PC-9 (cell line): Measurements from ENCODE around the gene POLR1F.

Experiments
- CTCF ChIP-seq: fragments of 200-600 bp; sonication (generic); conservative IDR thresholded peaks from 2 replicates; pipeline ENCODE4 v1.6.1; 2017; ENCODE audit warnings: mixed run types, antibody characterized with exemption, mild to moderate bottlenecking, moderate library complexity
- EZH2 ChIP-seq: fragments of 200-600 bp; sonication (generic); IDR thresholded peaks from 2 replicates; pipeline ENCODE4 v1.8.0; 2017; ENCODE audit warnings: antibody characterized with exemption, low read depth

GRCh38 chr7:19713676-19714075, 4.8 kb upstream of the POLR1F start:
- TF ChIP-seq CTCF (peak; percentile 81), EZH2 (no peak)
